Fibroblast of skin of scalp (primary cell): Measurements from ENCODE around the gene S100A12.
"Not testable (repeated sequence)": the region's sequence is repeated elsewhere in the genome, so short reads cannot be mapped to it uniquely, and the experiment has no call there.

Experiments used
- DNase-seq: peaks from one replicate; pipeline ENCODE4 v3.0.0-alpha.2; 2013

S100A12 gene

GRCh38 chr1:153349363-153350320 is 25.8 kb downstream of the S100A12 start:
- DNase-seq: no peak

GRCh38 chr1:153348511-153349362 is 26.7 kb downstream of the S100A12 start, which contains the start of gene PGLYRP4:
PGLYRP4 (minus strand) TSS chr1:153348841; CDS start chr1:153347932, 909 bp downstream.
- no peak for DNase-seq

- DNase-seq: no peak
These were observed 27.6 kb downstream of the S100A12 start for GRCh38 chr1:153347856-153348255.

- not testable (repeated sequence) for DNase-seq
These were observed 28.4 kb downstream of the S100A12 start for GRCh38 chr1:153347049-153347448.

- no peak for DNase-seq
These were observed 29.2 kb downstream of the S100A12 start for GRCh38 chr1:153346077-153346723.

DNA sequence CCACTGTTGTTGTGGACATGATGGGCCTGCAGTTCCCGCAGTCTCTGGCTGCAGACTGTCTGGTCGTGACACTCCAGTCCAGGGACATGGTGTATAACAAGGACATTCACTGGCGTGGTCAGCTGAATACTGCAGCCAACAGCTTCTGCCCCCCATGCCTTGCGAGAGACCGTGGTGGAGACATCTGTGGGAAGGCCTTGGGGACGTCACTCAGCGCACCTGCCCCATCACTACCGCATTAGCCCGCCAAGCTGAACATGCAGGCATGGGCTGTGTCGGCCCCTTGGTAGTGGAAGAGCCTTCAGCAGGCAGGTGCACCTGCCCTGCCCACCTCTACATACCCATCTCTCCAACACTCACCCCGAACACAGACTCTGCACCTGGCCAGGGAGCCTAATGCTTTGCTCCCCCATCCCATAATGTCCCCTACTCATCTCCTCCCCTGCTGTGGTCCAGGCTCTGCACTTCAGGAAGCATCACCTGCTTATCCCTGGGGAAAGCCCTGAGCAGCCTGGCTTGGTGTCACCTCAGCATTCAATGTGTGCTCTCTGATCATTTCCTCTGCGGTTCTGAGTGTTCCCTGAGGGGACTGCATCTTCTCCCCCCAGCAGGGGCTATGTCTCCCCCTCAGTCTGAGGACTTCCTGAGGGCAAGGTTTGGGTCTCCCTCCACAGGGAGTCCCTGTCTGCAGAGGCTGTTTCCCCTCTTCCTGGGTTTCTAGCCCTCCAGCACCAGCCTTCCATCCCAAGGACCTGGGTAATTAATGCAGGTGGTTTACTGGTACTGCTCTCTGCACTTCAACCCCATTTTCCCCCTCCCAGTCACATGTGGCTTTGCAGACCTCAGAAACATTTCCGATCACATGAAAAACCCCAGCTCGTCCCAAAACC is 30.0 kb downstream of the S100A12 start:
- no peak for DNase-seq

GRCh38 chr1:153344718-153345025 is 30.7 kb downstream of the S100A12 start:
- no peak for DNase-seq

GRCh38 chr1:153343811-153344717 is 31.4 kb downstream of the S100A12 start:
- no peak for DNase-seq

GRCh38 chr1:153343040-153343681 is 32.3 kb downstream of the S100A12 start:
- no peak for DNase-seq

DNA sequence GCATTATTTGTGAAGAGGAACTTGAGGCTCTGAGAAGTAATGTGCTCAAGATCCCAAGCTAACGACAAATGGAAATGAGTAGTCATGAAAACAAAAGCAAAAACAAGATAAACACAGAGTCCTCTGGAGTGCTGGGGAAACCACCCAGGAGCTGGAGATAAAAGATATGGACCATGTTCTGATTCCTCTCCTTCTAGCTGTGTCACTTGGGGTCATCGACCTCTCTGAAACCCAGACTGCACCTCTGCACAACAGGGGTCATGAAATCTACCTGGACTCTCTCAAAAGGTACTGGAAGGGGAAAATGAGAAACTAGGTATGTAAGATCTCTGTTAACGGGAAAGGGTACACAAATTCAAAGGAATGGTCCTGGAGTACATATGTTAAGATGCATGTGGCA is 33.2 kb downstream of the S100A12 start:
- DNase-seq: no peak

GRCh38 chr1:153341431-153341934 is 33.9 kb downstream of the S100A12 start:
- DNase-seq: no peak

DNA sequence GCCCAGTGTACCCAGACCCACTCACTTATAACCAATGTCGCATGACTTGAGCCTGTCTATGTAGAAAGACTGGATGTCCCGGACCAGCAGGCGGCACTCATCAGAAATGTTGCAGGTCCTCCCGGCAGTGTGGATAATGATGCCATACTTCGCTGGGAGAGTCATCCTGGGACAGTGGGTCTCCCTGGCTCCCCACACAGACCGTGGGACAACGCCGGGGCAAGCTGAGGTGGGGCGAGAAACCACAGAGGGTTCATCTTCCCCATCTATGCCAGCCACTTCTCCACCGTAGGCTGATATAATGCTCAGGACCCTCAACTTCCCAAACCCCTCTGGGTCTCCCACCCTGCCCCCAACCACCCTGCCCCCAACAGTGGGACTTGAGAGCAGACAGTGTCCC is 35.1 kb downstream of the S100A12 start:
- no peak for DNase-seq

GRCh38 chr1:153339802-153340201 is 35.6 kb downstream of the S100A12 start:
- no peak for DNase-seq

GRCh38 chr1:153337980-153338853 is 37.2 kb downstream of the S100A12 start:
- no peak for DNase-seq

DNA sequence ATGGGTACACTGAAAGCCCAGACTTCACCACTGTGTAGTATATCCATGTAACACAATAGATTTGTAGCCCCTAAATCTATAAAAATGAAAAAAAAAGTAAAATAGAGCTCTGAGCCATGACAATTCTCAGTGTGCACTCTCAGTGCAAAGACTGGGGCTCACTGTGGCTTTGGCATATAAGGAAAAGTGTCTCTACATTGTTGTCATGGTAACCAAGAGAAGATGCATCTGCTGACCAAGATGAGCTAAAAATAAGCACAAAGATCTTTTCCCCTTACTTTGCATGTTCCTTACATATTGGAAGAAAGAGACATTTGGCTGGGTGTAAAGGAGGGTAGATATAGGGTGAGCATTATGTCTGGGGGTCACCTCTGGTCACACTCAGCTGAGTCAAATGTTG is 38.8 kb downstream of the S100A12 start:
- DNase-seq: no peak

GRCh38 chr1:153333902-153334301 is 41.5 kb downstream of the S100A12 start:
- no peak for DNase-seq

GRCh38 chr1:153324912-153325311 is 50.5 kb downstream of the S100A12 start:
- no peak for DNase-seq
